Hippocampal formation (tissue), 2 donors: ENCODE results near the gene EBI3.
"Not testable (repeated sequence)": the region's sequence is repeated elsewhere in the genome, so short reads cannot be mapped to it uniquely, and the experiment has no call there.

Experiments
- DNase-seq, 2 donors: peaks; one replicate each; lab custom pipeline; 2025; lab: John Stamatoyannopoulos, UW

EBI3 gene

DNA sequence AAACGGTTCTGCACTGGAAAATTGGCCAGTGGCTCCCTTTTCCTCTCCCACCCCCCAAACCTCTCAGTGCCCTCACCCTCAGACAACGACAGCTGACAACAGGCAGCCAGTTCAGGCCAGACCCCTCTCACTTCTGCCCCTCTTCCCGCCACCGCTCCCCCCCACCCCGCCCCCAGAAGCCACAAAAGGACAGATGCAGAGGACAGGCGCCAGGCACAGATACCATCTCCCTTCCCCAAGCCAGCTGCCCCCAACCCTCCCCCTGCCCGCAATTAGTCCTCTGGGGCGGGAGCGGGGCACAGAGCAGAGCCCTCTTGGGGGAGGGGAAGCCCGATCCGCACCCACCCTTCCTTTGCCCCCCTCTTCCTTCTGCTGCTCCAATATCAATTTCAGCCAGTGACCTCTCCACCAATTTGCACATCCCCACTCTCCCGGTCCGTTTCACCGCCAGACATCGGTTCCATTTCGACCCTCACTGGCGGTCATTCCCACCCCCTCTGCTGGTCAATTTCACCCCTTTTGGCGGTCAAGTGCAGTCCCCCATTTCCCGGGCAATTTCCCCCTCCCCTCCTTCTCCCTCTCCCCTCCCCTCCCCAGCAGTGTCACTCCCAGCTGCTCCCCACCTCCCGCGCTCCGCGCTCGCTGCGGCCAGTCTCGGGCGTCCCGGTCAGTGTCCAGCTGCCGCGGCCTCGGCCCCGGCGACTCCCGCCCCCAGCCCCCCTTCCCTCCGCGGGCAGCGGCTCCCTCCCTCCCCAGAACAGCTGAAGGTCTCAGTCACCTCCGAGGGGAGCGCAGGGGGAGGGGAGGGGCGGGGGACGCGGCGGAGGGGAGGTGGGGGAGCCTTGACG, 49.3 kb downstream of the EBI3 start, which contains the start of gene SHD:
TSS of gene SHD (plus strand) at position 848 of the 848 bp plus-strand sequence. CDS start 798 bp downstream, outside the sequence.
- DNase-seq = no peak

DNA sequence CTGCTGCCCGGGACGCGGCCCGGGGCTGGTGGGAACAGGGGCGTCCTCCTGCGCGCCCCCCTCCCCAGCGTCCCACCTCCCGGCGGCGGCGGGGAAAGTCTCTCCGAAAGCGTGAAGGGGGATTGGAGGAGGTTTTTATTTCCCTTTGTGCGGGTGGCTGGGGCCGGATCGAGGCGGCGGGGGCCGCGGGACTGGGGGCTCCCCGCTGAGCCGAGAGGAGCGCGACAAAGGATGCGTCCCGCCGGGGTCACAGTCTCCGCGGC, 49.9 kb downstream of the EBI3 start:
- DNase-seq = no peak

GRCh38 chr19:4279530-4280422, 50.5 kb downstream of the EBI3 start:
- DNase-seq = no peak

DNA sequence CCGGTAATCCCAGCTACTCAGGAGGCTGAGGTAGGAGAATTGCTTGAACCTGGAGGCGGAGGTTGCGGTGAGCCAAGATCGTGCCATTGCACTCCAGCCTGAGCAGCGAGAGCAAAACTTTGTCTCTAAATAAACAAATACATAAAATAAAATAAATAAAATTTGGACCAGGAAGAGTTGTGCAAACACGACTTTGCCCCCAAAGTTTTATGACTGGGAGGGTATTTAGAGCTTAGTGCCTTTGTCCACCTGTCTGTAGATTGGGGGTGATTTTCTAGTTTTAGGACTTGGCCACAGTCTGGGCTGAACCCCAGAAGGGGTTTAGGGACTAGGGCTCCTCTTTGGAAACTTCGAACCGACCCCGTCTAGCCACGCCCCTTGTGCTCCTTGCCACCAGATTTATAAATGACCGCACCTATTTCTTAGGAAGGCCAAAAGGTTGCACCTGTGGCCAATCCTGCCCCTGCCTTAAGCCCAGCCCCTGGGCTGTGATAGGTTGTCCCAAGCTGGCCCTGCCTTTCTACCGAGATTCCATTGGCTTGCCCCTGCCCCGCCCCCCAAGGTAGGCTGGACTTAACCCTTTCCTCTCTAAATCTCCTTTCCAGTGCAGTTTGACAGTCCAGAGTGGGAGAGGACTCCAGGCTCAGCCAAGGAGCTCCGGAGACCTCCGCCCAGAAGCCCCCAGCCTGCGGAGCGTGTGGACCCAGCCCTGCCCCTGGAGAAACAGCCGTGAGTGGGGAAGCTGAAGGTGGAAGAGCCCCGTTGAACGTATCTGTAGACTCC, 55.0 kb downstream of the EBI3 start:
- no peak for DNase-seq

DNA sequence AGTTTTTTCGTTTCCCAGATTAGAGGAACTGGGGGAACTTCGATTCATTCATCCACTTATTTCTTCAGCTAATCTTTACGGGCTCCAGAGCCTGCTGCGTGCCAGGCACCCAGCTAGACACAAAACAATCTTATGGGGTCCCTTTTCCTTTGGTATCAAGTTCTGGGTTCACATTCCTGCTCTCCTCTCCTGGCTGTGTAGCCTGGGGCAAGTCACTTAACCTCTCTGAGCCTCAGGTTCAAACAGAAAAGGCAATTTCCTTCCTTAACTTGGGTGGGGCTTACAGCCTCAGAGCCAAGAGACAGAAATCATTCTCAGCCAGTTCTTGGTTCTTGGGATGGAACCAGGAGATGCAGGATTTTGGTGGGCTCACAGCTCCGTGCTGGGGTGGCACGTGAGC, 55.7 kb downstream of the EBI3 start:
- DNase-seq = no peak

DNA sequence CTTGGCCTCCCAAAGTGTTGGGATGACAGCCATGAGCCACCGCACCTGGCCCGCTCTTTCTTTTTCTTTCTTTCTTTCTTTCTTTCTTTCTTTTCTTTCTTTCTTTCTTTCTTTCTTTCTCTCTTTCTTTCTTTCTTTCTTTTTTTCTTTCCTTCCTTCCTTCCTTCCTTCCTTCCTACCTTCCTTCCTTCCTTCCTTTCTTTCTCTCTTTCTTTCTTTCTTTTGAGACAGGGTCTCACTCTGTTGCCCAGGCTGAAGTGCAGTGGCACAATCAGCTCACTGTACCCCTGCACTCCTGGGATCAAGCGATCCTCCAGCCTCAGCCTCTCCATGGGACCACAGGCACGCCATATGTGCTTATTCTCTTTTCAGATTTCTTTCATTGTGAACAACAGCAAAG, 56.8 kb downstream of the EBI3 start:
- DNase-seq = not testable (repeated sequence)
